CD4-positive, alpha-beta T cell (primary cell): Measurements from ENCODE around the gene CAND2. TPM values are rescaled to one million over a fixed set of nuclear protein-coding genes. Genes with fewer than 3 reads are reported as not detected.

Source experiments
- ATAC-seq: fragments of 200-7000 bp; cut with Tn5 transposase; one replicate; pipeline ENCODE4 v1.10.0; 2022; ENCODE audit warnings: mild to moderate bottlenecking; ENCODE audit not compliant: poor library complexity
- CTCF ChIA-PET: fragments of 350-600 bp; sonication (Branson Sonifier 250); formaldehyde crosslinking; loops from one replicate; lab custom pipeline; 2021; ENCODE audit warnings: antibody characterized with exemption, inconsistent platforms; lab: Charles Lee
- POLR2A ChIA-PET: fragments of 350-600 bp; sonication (Branson Sonifier 250); formaldehyde crosslinking; loops from one replicate; lab custom pipeline; 2021; ENCODE audit warnings: antibody characterized with exemption, inconsistent platforms; lab: Charles Lee
- DNase-seq, 14 experiments: peaks; one replicate each; pipeline ENCODE4 v3.0.0-alpha.2; 2013 to 2020; ENCODE audit warnings: mixed read lengths in 2 of 14
- H3K27ac ChIP-seq, 2 donors: one replicate each; pipeline versions ENCODE4 v1.5.1 to v1.7.0; 2013; ENCODE audit warnings: low read length in 2 of 2, low read depth in 1 of 2, mild to moderate bottlenecking in 1 of 2
- H3K27me3 ChIP-seq, 2 experiments: 1 replicate in 1 of 2; 2 replicates in 1 of 2; pipeline versions ENCODE4 v1.6.1 to v1.7.0; 2013; ENCODE audit warnings: low read length in 2 of 2, control low read depth in 1 of 2, mild to moderate bottlenecking in 1 of 2, moderate library complexity in 1 of 2; ENCODE audit not compliant: insufficient read depth in 2 of 2, control insufficient read depth in 1 of 2
- H3K36me3 ChIP-seq: one replicate; pipeline ENCODE4 v1.6.1; 2013; ENCODE audit warnings: low read length, control low read depth; ENCODE audit not compliant: insufficient read depth
- H3K4me1 ChIP-seq: one replicate; pipeline ENCODE4 v1.6.1; 2013; ENCODE audit warnings: low read length, control low read depth; ENCODE audit not compliant: insufficient read depth
- H3K4me3 ChIP-seq: one replicate; pipeline ENCODE4 v1.5.1; 2013; ENCODE audit warnings: mild to moderate bottlenecking, low read length, moderate library complexity
- H3K9me3 ChIP-seq, 2 experiments: 1 replicate in 1 of 2; 2 replicates in 1 of 2; pipeline versions ENCODE4 v1.6.1 to v1.7.0; 2013; ENCODE audit warnings: low read length in 2 of 2, mild to moderate bottlenecking in 2 of 2, control low read depth in 1 of 2, moderate library complexity in 1 of 2; ENCODE audit not compliant: control insufficient read depth in 1 of 2, insufficient read depth in 1 of 2
- H3K27ac Mint-ChIP-seq: one replicate; pipeline ENCODE4 v1.8.0; 2020; ENCODE audit warnings: mixed read lengths
- H3K27me3 Mint-ChIP-seq: one replicate; pipeline ENCODE4 v1.8.0; 2021; ENCODE audit warnings: mixed read lengths
- H3K36me3 Mint-ChIP-seq: one replicate; pipeline ENCODE4 v1.8.0; 2021; ENCODE audit warnings: low read depth, mixed read lengths
- H3K4me1 Mint-ChIP-seq: one replicate; pipeline ENCODE4 v1.8.0; 2021; ENCODE audit warnings: low read depth, mixed read lengths
- H3K4me3 Mint-ChIP-seq: one replicate; pipeline ENCODE4 v1.8.0; 2020; ENCODE audit warnings: mild to moderate bottlenecking, mixed read lengths
- H3K9me3 Mint-ChIP-seq: one replicate; pipeline ENCODE4 v1.8.0; 2020; ENCODE audit warnings: mixed read lengths
- CTCF ChIP-seq: fragments of 200-600 bp; IDR thresholded peaks from one replicate; pipeline ENCODE4 v1.8.0; 2022; ENCODE audit warnings: antibody characterized with exemption, mild to moderate bottlenecking
- intact Hi-C, 2 experiments: fragments of 100-400 bp; cut with DNase I in 1 of 2; cut with micrococcal nuclease in 1 of 2; formaldehyde crosslinking; loops; one replicate each; pipeline versions ENCODE4 v1.15.1 to v1.9.0; 2023 to 2025; cut with DNase I, micrococcal nuclease
- total RNA-seq, 174 experiments: library from RNA in 2 of 174; stranded (reverse) in 2 of 174; gene quantifications; one replicate each; pipeline ENCODE4 v1.2.3 and lab custom pipeline; 2021 to 2026

CAND2 gene
- total RNA-seq, 2 experiments from 2014 or later, result 3.5 to 6.0 TPM

GRCh38 chr3:12793701-12794100 is 2.8 kb upstream of the CAND2 start:
- H3K27ac ChIP-seq, result no peak overlapping the region
- no peaks in the 10 kb centered on the region for H3K27me3 ChIP-seq
- no peaks in the 10 kb centered on the region for H3K9me3 Mint-ChIP-seq
- peaks cover 29% of the 10 kb centered on the region for H3K4me1 Mint-ChIP-seq
- no peak overlapping the region for H3K27ac Mint-ChIP-seq
- no peak for ATAC-seq
- H3K4me3 ChIP-seq, result no peak overlapping the region
- CTCF ChIA-PET, result no interaction called here
- H3K4me3 Mint-ChIP-seq, result no peak overlapping the region
- TF ChIP-seq CTCF, result no peak
- POLR2A ChIA-PET, result no interaction called here
- no peaks in the 10 kb centered on the region for H3K27me3 Mint-ChIP-seq
- no peaks in the 10 kb centered on the region for H3K36me3 ChIP-seq
- H3K36me3 Mint-ChIP-seq, result no peaks in the 10 kb centered on the region
- no peak for DNase-seq
- H3K4me1 ChIP-seq, result peaks cover 13% of the 10 kb centered on the region
- intact Hi-C loops, result no loop called here
- no peaks in the 10 kb centered on the region for H3K9me3 ChIP-seq

GRCh38 chr3:12797124-12797891 is 828 bp downstream of the CAND2 start:
- Histone ChIP-seq H3K27ac (no peak overlapping the region), H3K27me3 (no peaks in the 10 kb centered on the region), H3K36me3 (no peaks in the 10 kb centered on the region), H3K9me3 (no peaks in the 10 kb centered on the region), H3K4me3 (peak overlapping the region; percentile 68), H3K4me1 (peaks cover 13% of the 10 kb centered on the region)
- ATAC-seq (no peak), DNase-seq (no peak)
- Mint-ChIP-seq H3K9me3 (no peaks in the 10 kb centered on the region), H3K27me3 (no peaks in the 10 kb centered on the region), H3K4me3 (peak overlapping the region; percentile 93), H3K4me1 (peaks cover 29% of the 10 kb centered on the region), H3K27ac (peak overlapping the region; percentile 23), H3K36me3 (no peaks in the 10 kb centered on the region)
- CTCF ChIA-PET, result interaction anchor here (1.1 to 2.7 kb wide), 3 partner anchors 10 to 45 kb away, joined by 3 to 16 read pairs (median 4); no protein-coding TSS in a partner anchor
- intact Hi-C loops, result loop anchor here in 1 of 2 experiments (2.0 kb wide), 1 partner anchor 13 kb away; no protein-coding TSS in a partner anchor
- POLR2A ChIA-PET, result interaction anchor here (0.9 to 2.3 kb wide), 4 partner anchors 13 to 313 kb away, joined by 3 to 26 read pairs (median 10); partner anchors contain the start of gene RPL32
- no peak for TF ChIP-seq CTCF

DNA sequence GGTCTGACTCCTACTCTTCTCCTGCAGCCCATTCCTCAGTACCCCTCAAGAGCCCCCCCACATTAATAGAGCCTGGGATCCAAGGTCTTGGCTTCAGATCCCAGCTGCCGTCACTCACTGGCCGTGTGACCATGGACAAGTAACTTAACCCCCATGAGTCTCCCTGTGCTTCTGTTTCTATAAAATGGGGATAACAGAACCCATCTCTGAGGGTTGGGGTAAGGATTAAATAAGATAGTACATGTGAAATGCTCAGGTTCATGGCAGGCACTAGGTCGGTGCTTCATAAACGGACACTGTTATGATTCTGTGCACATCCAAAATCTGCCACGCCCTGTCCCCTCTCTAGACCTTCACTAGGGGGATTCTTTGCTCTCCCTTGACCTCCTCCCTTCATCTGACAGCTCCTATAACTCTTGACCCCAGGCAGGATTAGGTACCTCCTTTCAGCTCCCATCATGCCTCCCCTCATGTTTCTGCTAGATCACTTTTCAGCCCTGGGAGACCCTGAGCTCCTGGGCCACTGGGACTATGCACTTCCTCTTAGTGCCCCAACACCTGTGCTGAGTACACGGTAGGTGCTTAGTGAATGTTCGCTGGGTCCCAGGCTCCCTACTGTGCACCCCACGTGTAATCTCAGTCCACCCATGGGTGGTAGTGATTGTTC is 1.5 kb downstream of the CAND2 start:
- H3K4me3 ChIP-seq, result no peak overlapping the region
- POLR2A ChIA-PET, result interaction anchor here (2.1 to 2.3 kb wide), 2 partner anchors 12 to 43 kb away, joined by 18 to 26 read pairs; partner anchors contain the start of gene RPL32
- no peak for TF ChIP-seq CTCF

More for the DNA sequence above, 1.5 kb downstream of the CAND2 start:
- H3K36me3 ChIP-seq, result no peaks in the 10 kb centered on the region
- no peaks in the 10 kb centered on the region for H3K9me3 ChIP-seq
- H3K27ac ChIP-seq, result no peak overlapping the region
- CTCF ChIA-PET, result interaction anchor here (2.7 kb wide), 1 partner anchor 12 kb away, joined by 16 read pairs; no protein-coding TSS in a partner anchor
- peaks cover 13% of the 10 kb centered on the region for H3K4me1 ChIP-seq
- no peaks in the 10 kb centered on the region for H3K36me3 Mint-ChIP-seq
- no peaks in the 10 kb centered on the region for H3K27me3 Mint-ChIP-seq
- ATAC-seq, result no peak
- no peak for DNase-seq
- H3K27ac Mint-ChIP-seq, result peak overlapping the region; percentile 23
- peaks cover 29% of the 10 kb centered on the region for H3K4me1 Mint-ChIP-seq
- intact Hi-C loops, result loop anchor here in 1 of 2 experiments (2.0 kb wide), 1 partner anchor 13 kb away; no protein-coding TSS in a partner anchor
- peak overlapping the region; percentile 83 for H3K4me3 Mint-ChIP-seq
- no peaks in the 10 kb centered on the region for H3K27me3 ChIP-seq
- no peaks in the 10 kb centered on the region for H3K9me3 Mint-ChIP-seq
